Aorta (tissue), 5 donors: ENCODE data around the gene LILRA2. TPM values are rescaled to one million over a fixed set of nuclear protein-coding genes. Genes with fewer than 3 reads are reported as not detected.
A peak's percentile ranks its signal among the peaks of the same experiment; 100 is the strongest.
"Not testable (repeated sequence)": the region's sequence is repeated elsewhere in the genome, so short reads cannot be mapped to it uniquely, and the experiment has no call there.

Experiments used
- ATAC-seq: fragments of 200-7000 bp; cut with Tn5 transposase; one replicate; pipeline ENCODE4 v1.9.1; 2022; ENCODE audit warnings: moderate library complexity; ENCODE audit not compliant: low FRiP score
- DNase-seq, 2 donors: peaks; one replicate each; pipeline ENCODE4 v3.0.0-alpha.2; 2020
- H3K27ac ChIP-seq, 2 donors: one replicate each; pipeline ENCODE4 v1.5.1; 2013; ENCODE audit warnings: low read length in 2 of 2, mild to moderate bottlenecking in 2 of 2, moderate library complexity in 2 of 2, control low read depth in 1 of 2, inconsistent platforms in 1 of 2, low read depth in 1 of 2
- H3K27me3 ChIP-seq, 2 donors: one replicate each; pipeline ENCODE4 v1.6.1; 2013; ENCODE audit warnings: control low read depth in 1 of 2, low read length in 1 of 2, mild to moderate bottlenecking in 1 of 2, moderate library complexity in 1 of 2; ENCODE audit not compliant: insufficient read depth in 2 of 2, control insufficient read depth in 1 of 2
- H3K36me3 ChIP-seq, 2 donors: one replicate each; pipeline ENCODE4 v1.6.1; 2013; ENCODE audit warnings: control low read depth in 1 of 2, low read length in 1 of 2, mild to moderate bottlenecking in 1 of 2; ENCODE audit not compliant: insufficient read depth in 2 of 2, control insufficient read depth in 1 of 2
- H3K4me1 ChIP-seq, 2 donors: one replicate each; pipeline ENCODE4 v1.6.1; 2013; ENCODE audit warnings: low read length in 2 of 2, control low read depth in 1 of 2, mild to moderate bottlenecking in 1 of 2, moderate library complexity in 1 of 2; ENCODE audit not compliant: insufficient read depth in 2 of 2, control insufficient read depth in 1 of 2
- H3K4me3 ChIP-seq, 2 donors: one replicate each; pipeline ENCODE4 v1.5.1; 2013; ENCODE audit warnings: low read length in 2 of 2, control low read depth in 1 of 2, mild to moderate bottlenecking in 1 of 2
- H3K9me3 ChIP-seq: one replicate; pipeline ENCODE4 v1.6.1; 2013; ENCODE audit warnings: mild to moderate bottlenecking, low read length; ENCODE audit not compliant: control insufficient read depth
- WGBS, 2 donors: extraction: QIAGEN DNeasy Blood & Tissue Kit; methylation state at CpG; one replicate each; pipeline ENCODE4 v1.1.7; 2013; 5-methylcytosine and 5-hydroxymethylcytosine counted together
- intact Hi-C, 2 donors: fragments of 100-400 bp; cut with DNase I; formaldehyde crosslinking; loops; one replicate each; pipeline versions ENCODE4 v1.14.2 to v1.15.0; 2022
- polyA plus RNA-seq, 2 donors: library from polyadenylated mRNA; stranded (reverse); fragments of 200-250 nt; gene quantifications; one replicate each; pipeline ENCODE4 v1.2.3, GENCODE V29; 2013
- total RNA-seq, 2 donors: library from RNA; stranded (reverse); fragmentation: NEBNext Ultra II Directional; extraction: Animal tissue kit (Norgen Biotek cat#: 25700); gene quantifications; one replicate each; pipeline ENCODE4 v1.2.1, GENCODE V29; 2021
- donor health status: healthy with polysubstance abuse.
- donor health status: Bipolar disorder and iron deficiency.
- donor health status: DM: no; HTN: no; CAD: no.
- donor health status: DM: no; HTN: no; CAD: no.
- donor health status: DM: yes; HTN: yes; CAD: no.

Gene LILRA2
- total and polyA plus RNA-seq, 4 donors: 2.3 to 10.1 (median 3.6) TPM

- H3K9me3 ChIP-seq, H3K27ac ChIP-seq, H3K4me3 ChIP-seq, intact Hi-C loops, DNase-seq, H3K27me3 ChIP-seq, H3K36me3 ChIP-seq, H3K4me1 ChIP-seq: not testable (repeated sequence)
- peak; percentile 33 for ATAC-seq
- WGBS, 2 donors: 74 to 78% methylated on average over 9 to 10 of the region's 15 CpGs
These were observed 51.5 kb downstream of the LILRA2 start for GRCh38 chr19:54624934-54625730.

GRCh38 chr19:54626757-54627156, 53.2 kb downstream of the LILRA2 start:
- no peaks in the 10 kb centered on the region for H3K27me3 ChIP-seq
- peaks cover 2% of the 10 kb centered on the region for H3K9me3 ChIP-seq
- ATAC-seq (no peak), DNase-seq (no peak)
- 75 to 81% methylated on average over 8 of the region's 8 CpGs for WGBS, 2 donors
- H3K4me3 ChIP-seq: no peak overlapping the region
- H3K27ac ChIP-seq: no peak overlapping the region
- H3K4me1 ChIP-seq: no peaks in the 10 kb centered on the region
- intact Hi-C loops: no loop called here
- no peaks in the 10 kb centered on the region for H3K36me3 ChIP-seq

- intact Hi-C loops, H3K4me1 ChIP-seq, H3K27me3 ChIP-seq, H3K9me3 ChIP-seq, H3K4me3 ChIP-seq, H3K36me3 ChIP-seq, H3K27ac ChIP-seq, ATAC-seq, DNase-seq: not testable (repeated sequence)
- WGBS, 2 donors: 54 to 61% methylated on average over 4 of the region's 4 CpGs
These were observed 54.3 kb downstream of the LILRA2 start for GRCh38 chr19:54627912-54628311.

GRCh38 chr19:54630262-54630661, 56.7 kb downstream of the LILRA2 start, which contains the start of gene LILRB1:
Gene LILRB1 (plus strand): TSS chr19:54630484. CDS start chr19:54631074, 590 bp downstream.
- 67 to 73% methylated on average over 9 of the region's 9 CpGs for WGBS, 2 donors
- H3K27ac ChIP-seq, intact Hi-C loops, H3K4me1 ChIP-seq, H3K36me3 ChIP-seq, H3K4me3 ChIP-seq, DNase-seq, H3K27me3 ChIP-seq, ATAC-seq, H3K9me3 ChIP-seq: not testable (repeated sequence)

DNA sequence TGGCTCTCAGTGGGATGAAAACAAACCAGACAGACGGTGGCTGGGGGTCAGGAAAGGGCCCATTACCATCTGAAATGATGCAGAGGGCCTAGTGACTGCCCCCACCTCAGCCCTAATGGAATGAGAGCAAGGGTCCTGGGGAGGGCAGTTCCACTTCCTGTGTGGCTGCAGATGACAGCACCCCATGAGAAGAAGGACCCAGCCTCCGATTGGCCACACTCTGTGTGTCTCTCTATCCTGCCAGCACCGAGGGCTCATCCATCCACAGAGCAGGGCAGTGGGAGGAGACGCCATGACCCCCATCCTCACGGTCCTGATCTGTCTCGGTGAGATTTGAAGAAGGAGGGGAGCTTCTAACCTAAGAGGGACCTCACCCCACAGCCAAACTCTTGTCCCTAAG, 57.2 kb downstream of the LILRA2 start:
- Histone ChIP-seq H3K27ac (no peak overlapping the region), H3K36me3 (no peaks in the 10 kb centered on the region), H3K4me3 (no peak overlapping the region), H3K27me3 (no peaks in the 10 kb centered on the region), H3K9me3 (peaks cover 2% of the 10 kb centered on the region), H3K4me1 (no peaks in the 10 kb centered on the region)
- WGBS, 2 donors: 49 to 50% methylated on average over 6 of the region's 6 CpGs
- ATAC-seq (no peak), DNase-seq (no peak)
- intact Hi-C loops: no loop called here

GRCh38 chr19:54631489-54632337, 58.1 kb downstream of the LILRA2 start:
- intact Hi-C loops, DNase-seq, H3K4me3 ChIP-seq, H3K36me3 ChIP-seq, H3K27me3 ChIP-seq, ATAC-seq, H3K4me1 ChIP-seq, H3K9me3 ChIP-seq, H3K27ac ChIP-seq: not testable (repeated sequence)
- 69 to 74% methylated on average over 23 of the region's 23 CpGs for WGBS, 2 donors

DNA sequence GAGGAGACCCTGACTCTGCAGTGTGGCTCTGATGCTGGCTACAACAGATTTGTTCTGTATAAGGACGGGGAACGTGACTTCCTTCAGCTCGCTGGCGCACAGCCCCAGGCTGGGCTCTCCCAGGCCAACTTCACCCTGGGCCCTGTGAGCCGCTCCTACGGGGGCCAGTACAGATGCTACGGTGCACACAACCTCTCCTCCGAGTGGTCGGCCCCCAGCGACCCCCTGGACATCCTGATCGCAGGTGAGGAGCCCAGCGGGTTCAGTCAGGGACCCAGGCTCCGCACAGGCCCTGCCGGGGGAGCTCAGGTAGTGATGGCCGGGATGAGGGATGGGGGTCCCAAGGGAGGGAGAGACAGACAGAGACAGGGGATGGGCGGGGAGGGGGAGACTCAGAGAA, 58.9 kb downstream of the LILRA2 start:
- 75 to 78% methylated on average over 15 to 16 of the region's 16 CpGs for WGBS, 2 donors
- H3K4me3 ChIP-seq, H3K27ac ChIP-seq, intact Hi-C loops, H3K4me1 ChIP-seq, H3K36me3 ChIP-seq, H3K9me3 ChIP-seq, DNase-seq, ATAC-seq, H3K27me3 ChIP-seq: not testable (repeated sequence)

- no peak overlapping the region for H3K27ac ChIP-seq
- H3K4me3 ChIP-seq: no peak overlapping the region
- H3K9me3 ChIP-seq: no peaks in the 10 kb centered on the region
- H3K36me3 ChIP-seq: no peaks in the 10 kb centered on the region
- H3K4me1 ChIP-seq: no peaks in the 10 kb centered on the region
- no peaks in the 10 kb centered on the region for H3K27me3 ChIP-seq
- 61 to 67% methylated on average over 7 of the region's 7 CpGs for WGBS, 2 donors
- no peak for DNase-seq
- ATAC-seq: no peak
- intact Hi-C loops: no loop called here
These were observed 59.8 kb downstream of the LILRA2 start for GRCh38 chr19:54633401-54633800.
